GM12878 (cell line): ENCODE data around the gene IGF2BP2.

Experiments
- CEBPB ChIP-seq, 2 experiments: fragments of 150-350 bp in 1 of 2; IDR thresholded peaks; 2 replicates each; pipeline ENCODE4 v1.6.1; 2012 to 2014; ENCODE audit warnings: low read depth in 2 of 2, low read length in 2 of 2, borderline replicate concordance in 1 of 2, inconsistent platforms in 1 of 2
- EZH2 ChIP-seq: IDR thresholded peaks from 2 replicates; pipeline ENCODE4 v1.6.1; 2012; ENCODE audit warnings: low read depth, mild to moderate bottlenecking, control low read depth, inconsistent platforms, low read length, borderline replicate concordance; ENCODE audit not compliant: control insufficient read depth
- FOXK2 ChIP-seq: fragments of 450-650 bp; IDR thresholded peaks from 2 replicates; pipeline ENCODE4 v1.6.1; 2017; ENCODE audit warnings: mild to moderate bottlenecking, moderate library complexity
- POLR2A ChIP-seq: IDR thresholded peaks from 2 replicates; pipeline ENCODE4 v1.6.1; 2011; ENCODE audit warnings: low read depth, mild to moderate bottlenecking, low read length
- POLR2AphosphoS5 ChIP-seq: IDR thresholded peaks from 2 replicates; pipeline ENCODE4 v1.6.1; 2011; ENCODE audit warnings: mild to moderate bottlenecking, low read length, inconsistent platforms
- REST ChIP-seq: IDR thresholded peaks from 2 replicates; pipeline ENCODE4 v1.6.1; 2012; ENCODE audit warnings: mild to moderate bottlenecking, low read depth, low read length
- SMC3 ChIP-seq: IDR thresholded peaks from 2 replicates; pipeline ENCODE4 v1.6.1; 2011; ENCODE audit warnings: low read length, improper control_type of control experiment, borderline replicate concordance
- STAT1 ChIP-seq: fragments of 450-650 bp; conservative IDR thresholded peaks from 2 replicates; pipeline ENCODE4 v1.6.1; 2014; ENCODE audit warnings: antibody characterized with exemption, mild to moderate bottlenecking
- TF ChIP-seq, protein P1 (sequence below), 3 experiments: IDR thresholded peaks in 2 of 3; conservative IDR thresholded peaks in 1 of 3; 2 replicates each; pipeline ENCODE4 v1.5.1; 2011; ENCODE audit warnings: low read depth in 3 of 3, low read length in 3 of 3, mild to moderate bottlenecking in 3 of 3, control low read depth in 2 of 3, moderate library complexity in 2 of 3, inconsistent platforms in 1 of 3, mixed read lengths in 1 of 3; ENCODE audit not compliant: control insufficient read depth in 2 of 3, insufficient read depth in 1 of 3; ENCODE audit errors: extremely low read depth in 1 of 3
- TF ChIP-seq, protein P2 (sequence below): IDR thresholded peaks from 2 replicates; pipeline ENCODE4 v1.6.1; 2012; ENCODE audit warnings: low read depth, low read length, improper control_type of control experiment
- TF ChIP-seq, protein P3 (sequence below): fragments of 450-650 bp; IDR thresholded peaks from 2 replicates; pipeline ENCODE4 v1.6.1; 2017; ENCODE audit warnings: antibody characterized with exemption, mild to moderate bottlenecking, moderate library complexity

GRCh38 chr3:185629554-185630181, 195.2 kb downstream of the IGF2BP2 start:
- TF ChIP-seq FOXK2 (no peak), SMC3 (no peak), STAT1 (no peak), CEBPB (IDR thresholded peaks at IDR 0.05; ENCODE audit: borderline replicate concordance in 1 of 2, low read depth in 2 of 2, low read length in 2 of 2) (no peak), POLR2A (no peak), POLR2AphosphoS5 (no peak), EZH2 (no peak), REST (no peak)
- TF ChIP-seq, protein P1, sequence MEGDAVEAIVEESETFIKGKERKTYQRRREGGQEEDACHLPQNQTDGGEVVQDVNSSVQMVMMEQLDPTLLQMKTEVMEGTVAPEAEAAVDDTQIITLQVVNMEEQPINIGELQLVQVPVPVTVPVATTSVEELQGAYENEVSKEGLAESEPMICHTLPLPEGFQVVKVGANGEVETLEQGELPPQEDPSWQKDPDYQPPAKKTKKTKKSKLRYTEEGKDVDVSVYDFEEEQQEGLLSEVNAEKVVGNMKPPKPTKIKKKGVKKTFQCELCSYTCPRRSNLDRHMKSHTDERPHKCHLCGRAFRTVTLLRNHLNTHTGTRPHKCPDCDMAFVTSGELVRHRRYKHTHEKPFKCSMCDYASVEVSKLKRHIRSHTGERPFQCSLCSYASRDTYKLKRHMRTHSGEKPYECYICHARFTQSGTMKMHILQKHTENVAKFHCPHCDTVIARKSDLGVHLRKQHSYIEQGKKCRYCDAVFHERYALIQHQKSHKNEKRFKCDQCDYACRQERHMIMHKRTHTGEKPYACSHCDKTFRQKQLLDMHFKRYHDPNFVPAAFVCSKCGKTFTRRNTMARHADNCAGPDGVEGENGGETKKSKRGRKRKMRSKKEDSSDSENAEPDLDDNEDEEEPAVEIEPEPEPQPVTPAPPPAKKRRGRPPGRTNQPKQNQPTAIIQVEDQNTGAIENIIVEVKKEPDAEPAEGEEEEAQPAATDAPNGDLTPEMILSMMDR (IDR thresholded peaks at IDR 0.05 in 2 of 3, conservative IDR thresholded peaks at IDR 0.05 in 1 of 3; ENCODE audit: control insufficient read depth in 2 of 3, extremely low read depth in 1 of 3, insufficient read depth in 1 of 3, low read depth in 3 of 3, low read length in 3 of 3): no peak
- TF ChIP-seq, protein P2, sequence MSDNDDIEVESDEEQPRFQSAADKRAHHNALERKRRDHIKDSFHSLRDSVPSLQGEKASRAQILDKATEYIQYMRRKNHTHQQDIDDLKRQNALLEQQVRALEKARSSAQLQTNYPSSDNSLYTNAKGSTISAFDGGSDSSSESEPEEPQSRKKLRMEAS: no peak
- TF ChIP-seq, protein P3, sequence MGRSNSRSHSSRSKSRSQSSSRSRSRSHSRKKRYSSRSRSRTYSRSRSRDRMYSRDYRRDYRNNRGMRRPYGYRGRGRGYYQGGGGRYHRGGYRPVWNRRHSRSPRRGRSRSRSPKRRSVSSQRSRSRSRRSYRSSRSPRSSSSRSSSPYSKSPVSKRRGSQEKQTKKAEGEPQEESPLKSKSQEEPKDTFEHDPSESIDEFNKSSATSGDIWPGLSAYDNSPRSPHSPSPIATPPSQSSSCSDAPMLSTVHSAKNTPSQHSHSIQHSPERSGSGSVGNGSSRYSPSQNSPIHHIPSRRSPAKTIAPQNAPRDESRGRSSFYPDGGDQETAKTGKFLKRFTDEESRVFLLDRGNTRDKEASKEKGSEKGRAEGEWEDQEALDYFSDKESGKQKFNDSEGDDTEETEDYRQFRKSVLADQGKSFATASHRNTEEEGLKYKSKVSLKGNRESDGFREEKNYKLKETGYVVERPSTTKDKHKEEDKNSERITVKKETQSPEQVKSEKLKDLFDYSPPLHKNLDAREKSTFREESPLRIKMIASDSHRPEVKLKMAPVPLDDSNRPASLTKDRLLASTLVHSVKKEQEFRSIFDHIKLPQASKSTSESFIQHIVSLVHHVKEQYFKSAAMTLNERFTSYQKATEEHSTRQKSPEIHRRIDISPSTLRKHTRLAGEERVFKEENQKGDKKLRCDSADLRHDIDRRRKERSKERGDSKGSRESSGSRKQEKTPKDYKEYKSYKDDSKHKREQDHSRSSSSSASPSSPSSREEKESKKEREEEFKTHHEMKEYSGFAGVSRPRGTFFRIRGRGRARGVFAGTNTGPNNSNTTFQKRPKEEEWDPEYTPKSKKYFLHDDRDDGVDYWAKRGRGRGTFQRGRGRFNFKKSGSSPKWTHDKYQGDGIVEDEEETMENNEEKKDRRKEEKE: no peak
